Tibial nerve (tissue), 4 donors: ENCODE results near the gene MAN1A1. TPM values are rescaled to one million over a fixed set of nuclear protein-coding genes. Genes with fewer than 3 reads are reported as not detected.
"Not testable (repeated sequence)": the region's sequence is repeated elsewhere in the genome, so short reads cannot be mapped to it uniquely, and the experiment has no call there.

ENCODE experiments used
- DNase-seq, 2 donors: peaks; one replicate each; pipeline ENCODE4 v3.0.0-alpha.2; 2019; ENCODE audit warnings: low spot score in 2 of 2
- H3K27ac ChIP-seq, 4 donors: fragments of 200-600 bp; sonication (generic) in 3 of 4; one replicate each; pipeline ENCODE4 v1.5.1; 2017 to 2019; ENCODE audit warnings: mild to moderate bottlenecking in 1 of 4
- H3K27me3 ChIP-seq, 2 donors: fragments of 200-600 bp; sonication (generic) in 1 of 2; one replicate each; pipeline versions ENCODE4 v1.5.1 to v1.6.0; 2017 to 2019
- H3K36me3 ChIP-seq, 3 donors: fragments of 200-600 bp; sonication (generic); one replicate each; pipeline ENCODE4 v1.5.1; 2018 to 2019
- H3K4me1 ChIP-seq, 4 donors: fragments of 200-600 bp; sonication (generic) in 3 of 4; one replicate each; pipeline ENCODE4 v1.5.1; 2017 to 2019
- H3K4me3 ChIP-seq, 4 donors: fragments of 200-600 bp; sonication (generic) in 3 of 4; one replicate each; pipeline ENCODE4 v1.5.1; 2017 to 2019; ENCODE audit warnings: mild to moderate bottlenecking in 1 of 4, moderate library complexity in 1 of 4
- H3K9me3 ChIP-seq, 4 donors: fragments of 200-600 bp; sonication (generic) in 3 of 4; one replicate each; pipeline ENCODE4 v1.5.1; 2017 to 2019
- CTCF ChIP-seq, 5 experiments: fragments of 200-600 bp in 3 of 5; fragments of 450-650 bp in 2 of 5; sonication (generic) in 3 of 5; IDR thresholded peaks; one replicate each; pipeline ENCODE4 v1.5.1; 2016 to 2019; ENCODE audit warnings: antibody characterized with exemption in 5 of 5, mild to moderate bottlenecking in 3 of 5, moderate library complexity in 2 of 5
- EP300 ChIP-seq, 2 donors: sonication (generic); formaldehyde crosslinking; IDR thresholded peaks; one replicate each; pipeline ENCODE4 v1.6.1; 2017; ENCODE audit warnings: antibody characterized with exemption in 2 of 2, mild to moderate bottlenecking in 1 of 2
- POLR2A ChIP-seq, 2 donors: fragments of 450-650 bp; IDR thresholded peaks; one replicate each; pipeline ENCODE4 v1.6.1; 2017; ENCODE audit warnings: antibody characterized with exemption in 2 of 2, mild to moderate bottlenecking in 2 of 2, moderate library complexity in 2 of 2
- WGBS, 2 donors: methylation state at CpG; one replicate each; pipeline ENCODE4 v1.1.5; 2018; 5-methylcytosine and 5-hydroxymethylcytosine counted together
- total RNA-seq, 4 donors: library from RNA; depleted of rRNA; stranded (reverse); fragments of >200 nt; gene quantifications; one replicate each; pipeline ENCODE4 v1.1.0, GENCODE V29; 2016

Gene MAN1A1
- total RNA-seq, 4 donors from 2014 or later, result 118 to 287 (median 154) TPM

- Histone ChIP-seq H3K36me3 (peaks cover 0 to 6% (median 0%) of the 10 kb centered on the region in 3 donors), H3K4me1 (no peaks in the 10 kb centered on the region), H3K27me3 (no peaks in the 10 kb centered on the region), H3K4me3 (no peak overlapping the region), H3K9me3 (peaks cover 0 to 39% (median under 1%) of the 10 kb centered on the region in 4 donors), H3K27ac (no peak overlapping the region)
- DNase-seq, result no peak
- no peak for TF ChIP-seq POLR2A (IDR thresholded peaks at IDR 0.05)
- TF ChIP-seq CTCF (IDR thresholded peaks at IDR 0.05), result no peak
- no peak for TF ChIP-seq EP300 (IDR thresholded peaks at IDR 0.05)
Measured at GRCh38 chr6:119379809-119380208, 30.2 kb upstream of the MAN1A1 start.

DNA sequence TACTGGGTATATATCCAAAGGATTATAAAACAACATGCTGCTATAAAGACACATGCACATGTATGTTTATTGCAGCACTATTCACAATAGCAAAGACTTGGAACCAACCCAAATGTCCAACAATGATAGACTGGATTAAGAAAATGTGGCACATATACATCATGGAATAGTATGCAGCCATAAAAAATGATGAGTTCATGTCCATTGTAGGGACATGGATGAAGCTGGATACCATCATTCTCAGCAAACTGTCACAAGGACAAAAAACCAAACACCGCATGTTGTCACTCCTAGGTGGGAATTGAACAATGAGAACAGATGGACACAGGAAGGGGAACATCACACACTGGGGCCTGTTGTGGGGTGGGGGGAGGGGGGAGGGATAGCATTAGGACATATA lies 27.5 kb upstream of the MAN1A1 start:
- DNase-seq, H3K27me3 ChIP-seq, H3K4me1 ChIP-seq, H3K27ac ChIP-seq, H3K36me3 ChIP-seq, H3K4me3 ChIP-seq: not testable (repeated sequence)
- 93 to 100% methylated on average over 1 of the region's 1 CpG for WGBS, 2 donors
- H3K9me3 ChIP-seq, result peaks cover 0 to 23% (median 0%) of the 10 kb centered on the region in 4 donors

- no peaks in the 10 kb centered on the region for H3K4me1 ChIP-seq
- no peaks in the 10 kb centered on the region for H3K27me3 ChIP-seq
- DNase-seq, result no peak
- peaks cover 0 to 3% (median 0%) of the 10 kb centered on the region in 4 donors for H3K9me3 ChIP-seq
- H3K36me3 ChIP-seq, result peaks cover 0 to 15% (median 0%) of the 10 kb centered on the region in 3 donors
- no peak overlapping the region for H3K27ac ChIP-seq
- WGBS, 2 donors, result 93 to 98% methylated on average over 3 of the region's 3 CpGs
- TF ChIP-seq EP300 (IDR thresholded peaks at IDR 0.05) (no peak), CTCF (IDR thresholded peaks at IDR 0.05) (no peak), POLR2A (IDR thresholded peaks at IDR 0.05) (no peak)
- H3K4me3 ChIP-seq, result no peak overlapping the region
Measured at GRCh38 chr6:119370080-119370479, 20.5 kb upstream of the MAN1A1 start.

GRCh38 chr6:119368921-119369320 lies 19.4 kb upstream of the MAN1A1 start:
- 88 to 89% methylated on average over 6 of the region's 6 CpGs for WGBS, 2 donors
- Histone ChIP-seq H3K27me3 (no peaks in the 10 kb centered on the region), H3K4me1 (no peaks in the 10 kb centered on the region), H3K27ac (no peak overlapping the region), H3K9me3 (no peaks in the 10 kb centered on the region), H3K36me3 (peaks cover 0 to 15% (median 0%) of the 10 kb centered on the region in 3 donors), H3K4me3 (no peak overlapping the region)
- no peak for DNase-seq
- TF ChIP-seq POLR2A (IDR thresholded peaks at IDR 0.05) (no peak), EP300 (IDR thresholded peaks at IDR 0.05) (no peak)

- Histone ChIP-seq H3K27me3 (no peaks in the 10 kb centered on the region), H3K36me3 (peaks cover 0 to 6% (median 0%) of the 10 kb centered on the region in 3 donors), H3K4me3 (no peak overlapping the region), H3K4me1 (no peaks in the 10 kb centered on the region), H3K27ac (no peak overlapping the region), H3K9me3 (no peaks in the 10 kb centered on the region)
- TF ChIP-seq POLR2A (IDR thresholded peaks at IDR 0.05) (no peak), CTCF (IDR thresholded peaks at IDR 0.05) (no peak), EP300 (IDR thresholded peaks at IDR 0.05) (no peak)
- 89 to 92% methylated on average over 4 of the region's 4 CpGs for WGBS, 2 donors
- DNase-seq, result no peak
Measured at GRCh38 chr6:119361209-119361608, 11.6 kb upstream of the MAN1A1 start.

GRCh38 chr6:119360262-119360915 lies 10.8 kb upstream of the MAN1A1 start:
- TF ChIP-seq POLR2A (IDR thresholded peaks at IDR 0.05) (no peak), EP300 (IDR thresholded peaks at IDR 0.05) (no peak), CTCF (IDR thresholded peaks at IDR 0.05) (no peak)
- Histone ChIP-seq H3K4me3 (no peak overlapping the region), H3K4me1 (no peaks in the 10 kb centered on the region), H3K27ac (no peak overlapping the region), H3K27me3 (no peaks in the 10 kb centered on the region), H3K36me3 (peaks cover 0 to 1% (median 0%) of the 10 kb centered on the region in 3 donors), H3K9me3 (no peaks in the 10 kb centered on the region)
- DNase-seq, result no peak
- WGBS, 2 donors, result 86 to 87% methylated on average over 4 of the region's 4 CpGs
